HL-60 (cell line): ENCODE data around the gene CFAP251.

ENCODE experiments used
- CTCF ChIP-seq: IDR thresholded peaks from one replicate; pipeline ENCODE4 v1.5.1; 2011; ENCODE audit warnings: low read length, control low read depth, inconsistent platforms; ENCODE audit not compliant: insufficient read depth
- POLR2AphosphoS5 ChIP-seq: IDR thresholded peaks from 2 replicates; pipeline ENCODE4 v1.6.1; 2012; ENCODE audit warnings: low read depth
- REST ChIP-seq: IDR thresholded peaks from 2 replicates; pipeline ENCODE4 v1.6.1; 2012; ENCODE audit warnings: low read depth; ENCODE audit not compliant: insufficient replicate concordance

- TF ChIP-seq CTCF, result no peak
- TF ChIP-seq REST, result no peak
- TF ChIP-seq POLR2AphosphoS5, result no peak
Observed at GRCh38 chr12:122013791-122014590, 95.6 kb downstream of the CFAP251 start.
